Rectal smooth muscle tissue (tissue), 1 donor: Measurements from ENCODE around the gene SH3RF3.

ENCODE experiments used
- H3K27ac ChIP-seq: one replicate; pipeline ENCODE4 v1.7.0; 2013; ENCODE audit warnings: low read depth, low read length, inconsistent platforms
- H3K27me3 ChIP-seq: one replicate; pipeline ENCODE4 v1.7.0; 2013; ENCODE audit warnings: low read length; ENCODE audit not compliant: control insufficient read depth, insufficient read depth
- H3K36me3 ChIP-seq: one replicate; pipeline ENCODE4 v1.7.0; 2013; ENCODE audit warnings: low read length; ENCODE audit not compliant: control insufficient read depth, insufficient read depth
- H3K4me1 ChIP-seq: one replicate; pipeline ENCODE4 v1.7.0; 2013; ENCODE audit warnings: low read length; ENCODE audit not compliant: control insufficient read depth, insufficient read depth
- H3K4me3 ChIP-seq: one replicate; pipeline ENCODE4 v1.7.0; 2013; ENCODE audit warnings: low read length
- H3K9ac ChIP-seq: one replicate; pipeline ENCODE4 v1.7.0; 2013; ENCODE audit warnings: low read length

The SH3RF3 gene

DNA sequence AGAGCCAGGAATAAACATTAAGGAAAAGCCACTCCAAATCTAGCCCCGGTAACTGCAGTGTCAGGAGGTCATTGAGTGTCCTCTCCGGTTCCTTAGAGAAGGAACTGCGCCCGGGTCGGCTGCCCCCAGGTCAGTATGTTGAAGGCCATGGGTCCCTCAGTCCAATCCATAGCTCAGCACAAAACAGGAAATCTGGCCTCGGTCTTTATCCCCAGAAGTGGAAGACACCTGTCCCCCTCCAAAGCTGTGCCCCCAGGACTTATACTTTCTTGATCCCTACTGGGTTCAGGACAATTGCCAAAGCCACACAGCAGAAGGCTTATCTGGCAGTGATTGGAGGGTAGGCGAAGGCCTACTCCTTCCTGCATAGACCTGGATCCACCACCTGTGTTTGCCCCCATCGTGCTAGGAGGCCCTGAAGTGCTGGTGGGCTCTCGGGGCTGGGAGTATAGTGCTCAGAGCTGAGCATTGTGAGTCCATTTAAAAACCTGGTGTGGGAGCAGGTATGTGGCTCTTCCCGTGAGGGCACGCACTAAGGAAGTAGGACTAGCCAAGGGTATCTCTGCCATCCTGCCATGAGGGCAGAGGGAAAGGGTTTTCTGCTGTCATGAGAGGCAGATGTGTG is 306.2 kb downstream of the SH3RF3 start:
- Histone ChIP-seq H3K27me3 (no peaks in the 10 kb centered on the region), H3K36me3 (no peaks in the 10 kb centered on the region), H3K4me3 (no peak overlapping the region), H3K9ac (no peak overlapping the region), H3K27ac (peak overlapping the region; percentile 41), H3K4me1 (peaks cover 2% of the 10 kb centered on the region)

DNA sequence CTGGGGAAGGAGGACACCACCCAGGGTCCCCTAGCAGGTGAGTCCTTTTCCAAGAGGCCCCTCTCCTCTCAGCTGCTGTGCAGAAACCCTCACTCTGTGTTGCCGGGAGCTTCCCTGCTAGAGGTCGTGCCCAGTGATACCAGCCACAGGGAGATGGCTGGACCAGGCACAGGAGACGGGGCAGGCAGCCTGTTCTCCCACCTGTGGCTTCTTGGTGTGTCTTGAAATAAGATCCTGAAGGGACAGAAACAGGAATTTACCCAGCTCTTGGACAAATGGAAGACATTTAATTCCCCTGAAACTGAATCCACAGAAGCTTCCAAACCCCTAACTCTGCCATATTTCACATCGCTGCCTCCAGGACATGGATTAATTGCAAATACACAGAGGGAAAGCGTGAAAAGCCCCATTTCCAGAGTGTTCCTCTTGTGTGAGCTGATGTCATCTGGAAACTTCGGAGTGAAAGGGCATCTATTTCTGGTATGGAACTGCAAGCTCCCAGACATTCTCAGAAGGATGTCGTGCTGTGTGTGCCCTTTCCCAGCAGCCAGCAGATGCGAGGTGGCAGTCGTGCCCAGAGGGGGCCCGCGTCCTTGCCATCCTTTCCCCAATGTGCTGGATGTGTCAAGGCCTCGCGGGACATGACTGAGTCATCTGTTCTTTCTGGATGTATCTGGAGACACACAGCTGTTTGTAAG is 307.0 kb downstream of the SH3RF3 start:
- H3K4me1 ChIP-seq: peaks cover 2% of the 10 kb centered on the region
- H3K27ac ChIP-seq: peak overlapping the region; percentile 48
- H3K36me3 ChIP-seq: no peaks in the 10 kb centered on the region
- H3K9ac ChIP-seq: no peak overlapping the region
- no peak overlapping the region for H3K4me3 ChIP-seq
- no peaks in the 10 kb centered on the region for H3K27me3 ChIP-seq

DNA sequence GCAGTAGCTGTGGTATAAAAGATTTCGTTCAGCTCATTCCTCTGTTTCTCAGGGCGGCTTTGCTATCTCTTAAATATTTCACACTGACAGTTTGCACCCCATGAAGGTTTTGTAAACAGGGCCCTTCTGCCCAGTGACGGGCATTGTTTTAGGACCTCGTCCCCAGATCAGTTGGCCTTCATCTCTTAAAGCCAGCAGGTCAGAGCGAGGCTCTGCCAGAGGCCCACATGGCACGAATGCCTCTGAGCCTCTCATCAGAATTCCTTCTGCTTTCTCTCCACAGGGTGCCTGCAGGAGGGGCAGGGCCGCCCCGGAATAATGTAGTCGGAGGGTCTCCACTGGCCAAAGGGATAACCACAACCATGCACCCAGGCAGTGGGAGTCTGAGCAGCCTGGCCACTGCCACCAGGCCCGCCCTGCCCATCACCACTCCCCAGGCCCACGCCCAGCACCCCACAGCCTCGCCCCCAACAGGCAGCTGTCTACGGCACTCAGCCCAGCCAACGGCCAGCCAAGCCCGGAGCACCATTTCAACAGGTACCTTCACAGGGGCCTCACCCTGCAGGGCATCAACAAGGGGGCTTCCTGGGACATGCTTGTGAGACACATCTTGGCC is 307.7 kb downstream of the SH3RF3 start:
- Histone ChIP-seq H3K9ac (no peak overlapping the region), H3K27me3 (no peaks in the 10 kb centered on the region), H3K36me3 (no peaks in the 10 kb centered on the region), H3K4me1 (peaks cover 2% of the 10 kb centered on the region), H3K4me3 (no peak overlapping the region), H3K27ac (peak overlapping the region; percentile 63)

DNA sequence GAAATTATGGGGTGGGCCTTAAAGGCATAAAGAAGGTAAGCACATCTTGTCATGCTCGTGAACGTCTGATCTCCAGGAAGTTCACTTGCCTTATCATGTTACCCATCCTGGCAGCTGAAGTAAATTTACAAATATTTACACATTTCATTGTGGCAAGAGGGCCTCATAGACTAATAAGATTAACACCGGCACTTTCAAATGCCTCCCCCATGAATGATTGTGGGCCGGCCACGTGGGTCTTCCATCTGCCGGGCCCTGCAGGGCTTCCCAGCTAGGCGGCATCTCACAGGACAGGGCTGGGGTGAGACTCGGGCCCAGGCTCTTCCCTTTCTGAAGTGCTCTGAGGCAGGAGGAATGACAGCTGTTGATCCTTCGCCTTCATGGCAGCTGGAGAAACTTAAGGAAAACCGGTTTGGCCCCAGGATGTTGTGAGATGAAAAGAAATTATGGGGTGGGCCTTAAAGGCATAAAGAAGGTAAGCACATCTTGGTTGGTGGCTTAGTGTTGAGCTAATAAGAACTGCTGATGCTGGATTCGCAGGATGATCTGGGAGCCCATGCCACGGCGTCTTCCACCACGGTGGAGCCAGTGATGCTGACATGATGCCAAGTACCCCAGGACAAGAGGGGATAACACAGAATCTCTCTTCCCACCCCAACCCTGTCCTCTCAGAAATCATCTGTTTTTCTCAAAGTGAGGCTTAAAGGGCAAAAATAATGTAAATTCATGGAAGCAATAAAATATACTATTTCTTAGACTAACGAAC is 308.5 kb downstream of the SH3RF3 start:
- Histone ChIP-seq H3K4me3 (no peak overlapping the region), H3K4me1 (peaks cover 2% of the 10 kb centered on the region), H3K36me3 (no peaks in the 10 kb centered on the region), H3K27ac (peak overlapping the region; percentile 63), H3K9ac (no peak overlapping the region), H3K27me3 (no peaks in the 10 kb centered on the region)

DNA sequence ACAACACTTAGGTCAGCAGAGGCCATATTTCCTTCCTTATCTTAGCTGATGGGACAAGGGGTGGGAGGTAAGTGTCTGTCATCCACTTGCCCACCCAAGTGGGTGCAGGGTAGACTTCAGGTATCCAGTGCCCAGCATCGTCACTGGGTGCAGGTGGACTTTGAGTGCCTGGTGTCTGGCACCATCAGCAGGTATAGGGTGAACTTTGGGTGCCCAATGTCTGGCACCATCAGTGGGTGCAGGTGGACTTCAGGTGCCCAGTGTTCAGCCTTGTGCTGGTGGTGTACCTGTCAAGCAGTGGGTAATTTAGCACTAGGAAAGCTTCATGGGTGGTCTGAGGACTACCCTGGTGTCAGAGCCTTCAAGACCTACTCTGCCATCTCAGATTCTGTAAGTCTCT is 309.1 kb downstream of the SH3RF3 start:
- H3K9ac ChIP-seq: no peak overlapping the region
- no peak overlapping the region for H3K27ac ChIP-seq
- H3K4me1 ChIP-seq: peaks cover 2% of the 10 kb centered on the region
- H3K36me3 ChIP-seq: no peaks in the 10 kb centered on the region
- no peak overlapping the region for H3K4me3 ChIP-seq
- no peaks in the 10 kb centered on the region for H3K27me3 ChIP-seq

DNA sequence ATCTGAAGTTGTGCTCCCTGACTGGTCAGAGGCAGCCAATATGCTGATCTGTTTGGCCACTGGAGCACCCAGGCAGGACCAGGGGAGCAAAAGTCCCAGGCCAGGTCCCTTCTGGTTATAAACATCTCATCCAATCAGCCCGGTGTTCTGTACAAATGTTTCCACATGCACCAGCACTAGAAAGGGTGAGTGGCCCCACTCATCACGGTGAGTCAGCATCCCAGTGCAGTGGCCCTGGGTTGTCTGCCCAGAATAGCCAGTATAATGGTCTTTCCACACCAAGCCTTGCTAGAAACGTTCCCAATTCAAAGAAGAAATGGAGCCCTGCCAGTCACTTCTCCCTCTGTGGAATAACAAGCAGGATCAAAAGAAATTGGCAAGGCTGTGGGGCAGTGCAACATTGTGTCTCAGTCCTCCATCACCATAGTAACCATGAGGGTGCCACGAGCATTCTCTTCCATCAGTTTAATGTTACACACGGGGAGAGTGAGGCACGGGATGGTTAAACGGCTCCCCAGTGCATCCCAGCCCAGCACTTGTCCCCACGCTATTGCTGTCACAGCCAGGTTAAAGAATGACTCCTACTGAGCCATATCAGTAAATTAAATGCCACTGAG is 309.9 kb downstream of the SH3RF3 start:
- Histone ChIP-seq H3K4me1 (peaks cover 2% of the 10 kb centered on the region), H3K27ac (no peak overlapping the region), H3K27me3 (no peaks in the 10 kb centered on the region), H3K4me3 (no peak overlapping the region), H3K9ac (no peak overlapping the region), H3K36me3 (no peaks in the 10 kb centered on the region)

DNA sequence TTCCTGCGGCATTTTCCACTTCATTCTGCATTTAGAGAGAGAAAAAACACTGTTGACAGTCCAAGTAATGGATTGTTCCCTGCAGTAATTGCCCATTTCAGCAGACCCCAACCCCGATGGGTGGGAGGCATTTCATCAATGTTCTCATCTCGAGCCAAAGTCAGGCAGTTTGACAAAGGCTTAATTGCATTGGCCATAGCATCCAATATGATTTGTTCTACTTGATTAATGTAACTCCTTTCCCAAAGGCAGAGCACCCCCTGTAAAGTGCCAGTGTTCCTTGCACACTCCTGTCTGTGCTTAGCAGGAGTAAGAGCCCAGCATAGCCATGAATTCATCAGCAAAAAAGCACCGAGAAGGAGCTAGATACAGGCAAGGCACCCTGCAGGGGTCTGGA is 310.4 kb downstream of the SH3RF3 start:
- H3K4me1 ChIP-seq: peaks cover 2% of the 10 kb centered on the region
- H3K27ac ChIP-seq: no peak overlapping the region
- H3K9ac ChIP-seq: no peak overlapping the region
- no peaks in the 10 kb centered on the region for H3K36me3 ChIP-seq
- H3K27me3 ChIP-seq: no peaks in the 10 kb centered on the region
- H3K4me3 ChIP-seq: no peak overlapping the region

DNA sequence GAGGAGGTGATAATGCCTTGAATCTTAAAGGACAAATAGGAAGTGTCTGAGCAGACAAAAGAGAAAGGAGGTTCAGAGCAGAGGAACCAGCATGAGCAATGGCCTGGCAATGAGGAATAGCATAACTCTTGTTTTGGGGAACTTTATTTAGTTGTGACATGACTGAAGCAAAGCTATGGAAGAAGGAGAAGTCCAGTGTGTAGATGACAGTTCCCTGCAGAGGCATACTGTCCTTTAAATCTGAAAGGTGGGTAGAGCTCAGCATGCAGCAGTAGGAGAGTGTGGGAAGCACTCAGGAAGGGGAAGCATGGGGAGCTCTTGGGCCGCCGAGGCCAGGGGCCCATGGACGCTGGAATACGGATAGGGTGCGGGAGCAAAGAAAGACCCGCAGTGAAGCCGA is 311.0 kb downstream of the SH3RF3 start:
- Histone ChIP-seq H3K9ac (no peak overlapping the region), H3K4me3 (no peak overlapping the region), H3K4me1 (peaks cover 2% of the 10 kb centered on the region), H3K27me3 (no peaks in the 10 kb centered on the region), H3K36me3 (no peaks in the 10 kb centered on the region), H3K27ac (no peak overlapping the region)

DNA sequence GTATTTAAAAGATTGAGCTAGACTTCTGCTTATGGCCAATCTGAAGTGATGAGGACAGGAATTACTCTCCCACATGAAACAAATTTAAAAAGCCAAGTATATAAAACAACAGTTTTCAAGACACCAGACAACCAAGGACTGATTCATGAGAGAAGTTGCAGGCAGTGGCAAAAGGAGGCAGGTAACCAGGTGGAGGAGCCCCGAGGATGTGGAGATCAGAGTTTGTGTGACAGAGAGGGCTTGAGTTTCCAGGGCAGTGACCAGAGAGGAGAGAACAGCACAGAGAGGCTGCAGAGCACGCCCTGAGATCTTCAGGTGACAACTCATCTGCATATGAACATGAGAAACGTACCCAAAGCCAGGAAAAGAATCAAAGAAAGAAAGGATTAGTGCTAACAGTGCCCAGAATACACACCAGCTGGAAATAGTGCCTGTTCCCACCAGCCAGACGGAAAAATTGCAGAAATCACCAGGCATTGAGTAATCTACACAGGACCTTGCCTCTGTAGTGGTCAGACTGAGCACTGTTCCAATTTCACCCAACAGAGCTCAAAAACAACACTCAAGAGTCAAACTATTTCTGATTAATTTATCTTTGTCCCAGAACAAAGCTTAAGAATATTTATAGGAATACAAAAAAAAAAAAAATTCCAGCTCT is 311.6 kb downstream of the SH3RF3 start:
- peaks cover 2% of the 10 kb centered on the region for H3K4me1 ChIP-seq
- no peak overlapping the region for H3K4me3 ChIP-seq
- no peak overlapping the region for H3K9ac ChIP-seq
- H3K27me3 ChIP-seq: no peaks in the 10 kb centered on the region
- H3K27ac ChIP-seq: no peak overlapping the region
- no peaks in the 10 kb centered on the region for H3K36me3 ChIP-seq

DNA sequence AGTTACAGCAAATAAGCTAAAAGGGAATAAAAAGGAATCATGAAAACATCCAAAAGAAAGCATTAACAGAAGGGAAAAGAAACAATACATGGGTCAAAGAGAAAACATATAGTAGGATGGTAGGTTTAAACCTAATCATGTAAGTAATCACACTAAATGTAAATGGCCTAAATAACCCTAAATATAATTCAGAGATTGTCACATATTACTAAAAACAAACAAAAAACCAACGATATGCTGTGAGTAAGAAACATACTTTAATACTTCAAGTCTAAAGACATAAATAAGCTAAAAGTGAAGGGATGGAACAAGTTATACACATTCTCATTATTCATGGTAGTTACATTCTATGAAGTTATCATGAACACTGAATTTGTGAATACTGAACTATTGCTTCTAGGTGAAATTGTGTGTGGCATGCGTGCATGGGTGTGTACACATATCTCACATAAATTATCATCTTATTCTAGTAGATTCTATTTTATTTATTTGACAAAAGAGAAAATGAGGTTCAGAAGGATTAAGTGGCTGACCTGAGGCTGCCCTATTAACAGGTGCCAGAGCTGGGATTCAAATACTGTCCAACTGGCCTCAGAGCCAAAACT is 313.8 kb downstream of the SH3RF3 start:
- no peak overlapping the region for H3K27ac ChIP-seq
- H3K4me3 ChIP-seq: no peak overlapping the region
- H3K4me1 ChIP-seq: peaks cover 14% of the 10 kb centered on the region
- H3K27me3 ChIP-seq: no peaks in the 10 kb centered on the region
- no peak overlapping the region for H3K9ac ChIP-seq
- no peaks in the 10 kb centered on the region for H3K36me3 ChIP-seq

DNA sequence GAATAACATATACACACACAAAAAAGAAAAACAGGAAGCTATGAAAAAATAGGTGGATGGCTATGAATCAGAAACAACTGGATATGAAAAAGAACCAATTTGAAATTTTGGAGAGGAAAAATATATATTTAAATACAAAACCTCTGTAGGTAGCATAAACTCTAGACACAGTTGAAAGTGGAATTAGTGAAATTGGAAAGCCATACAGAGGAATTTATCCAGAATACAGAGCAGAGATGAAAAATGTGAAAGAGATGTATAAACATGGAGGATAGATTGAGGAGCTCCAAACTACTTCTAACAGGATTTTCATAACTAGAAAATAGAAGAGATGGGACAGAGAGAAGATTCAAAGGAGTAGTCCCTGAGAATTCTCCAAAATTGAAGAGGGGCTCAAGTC is 315.9 kb downstream of the SH3RF3 start:
- Histone ChIP-seq H3K27ac (no peak overlapping the region), H3K4me3 (no peak overlapping the region), H3K27me3 (no peaks in the 10 kb centered on the region), H3K9ac (no peak overlapping the region), H3K4me1 (peaks cover 12% of the 10 kb centered on the region), H3K36me3 (no peaks in the 10 kb centered on the region)
